ENCODE data around the gene ZFYVE28.

Gene ZFYVE28

DNA sequence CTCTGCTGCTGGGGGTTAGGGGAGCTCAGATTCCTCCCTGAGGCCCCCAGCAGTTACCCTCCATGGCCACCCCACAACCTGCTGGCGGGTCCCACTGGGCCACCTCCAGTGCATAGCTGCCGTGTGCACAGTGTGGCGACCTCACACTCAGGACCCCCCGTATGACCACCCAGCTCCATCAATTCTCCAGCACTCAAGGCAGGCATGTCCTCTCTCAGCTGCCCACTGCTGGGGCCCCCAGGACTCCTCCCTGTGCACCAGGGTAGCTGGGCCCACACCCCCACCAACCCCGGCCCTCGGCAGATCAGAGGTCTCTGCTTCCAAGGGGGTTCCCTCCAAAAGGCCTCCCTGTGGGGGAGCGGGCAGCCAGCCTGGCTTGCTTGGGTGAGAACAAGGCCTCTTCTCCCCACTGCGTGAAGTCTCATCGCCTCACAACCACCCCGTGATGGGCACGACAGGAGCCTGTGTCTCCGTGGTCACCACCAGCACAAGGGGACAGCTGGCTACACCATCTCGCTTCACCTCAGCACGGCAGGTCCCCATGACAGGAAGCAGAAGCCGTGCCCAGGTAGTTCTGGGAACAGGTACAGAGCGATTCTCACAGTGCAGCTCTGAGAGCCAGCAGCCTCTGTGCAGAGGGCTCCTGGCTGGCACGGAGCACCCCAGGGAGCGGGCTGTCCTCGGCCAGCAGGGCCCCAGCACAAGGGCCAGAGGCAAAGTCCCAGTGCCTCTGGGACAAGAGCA lies 171.9 kb downstream of the ZFYVE28 start:
- Histone ChIP-seq H3K9me3 (no peaks in the 10 kb centered on the region), H3K27me3 (no peaks in the 10 kb centered on the region), H3K4me3 (no peak overlapping the region), H3K36me3 (peaks cover 28 to 52% (median 49%) of the 10 kb centered on the region in 3 donors), H3K4me1 (peaks cover 0 to 42% (median 12%) of the 10 kb centered on the region in 4 donors), H3K27ac (peak overlapping the region in 1 of 2 donors; percentile 82)
- TF ChIP-seq, protein P1, sequence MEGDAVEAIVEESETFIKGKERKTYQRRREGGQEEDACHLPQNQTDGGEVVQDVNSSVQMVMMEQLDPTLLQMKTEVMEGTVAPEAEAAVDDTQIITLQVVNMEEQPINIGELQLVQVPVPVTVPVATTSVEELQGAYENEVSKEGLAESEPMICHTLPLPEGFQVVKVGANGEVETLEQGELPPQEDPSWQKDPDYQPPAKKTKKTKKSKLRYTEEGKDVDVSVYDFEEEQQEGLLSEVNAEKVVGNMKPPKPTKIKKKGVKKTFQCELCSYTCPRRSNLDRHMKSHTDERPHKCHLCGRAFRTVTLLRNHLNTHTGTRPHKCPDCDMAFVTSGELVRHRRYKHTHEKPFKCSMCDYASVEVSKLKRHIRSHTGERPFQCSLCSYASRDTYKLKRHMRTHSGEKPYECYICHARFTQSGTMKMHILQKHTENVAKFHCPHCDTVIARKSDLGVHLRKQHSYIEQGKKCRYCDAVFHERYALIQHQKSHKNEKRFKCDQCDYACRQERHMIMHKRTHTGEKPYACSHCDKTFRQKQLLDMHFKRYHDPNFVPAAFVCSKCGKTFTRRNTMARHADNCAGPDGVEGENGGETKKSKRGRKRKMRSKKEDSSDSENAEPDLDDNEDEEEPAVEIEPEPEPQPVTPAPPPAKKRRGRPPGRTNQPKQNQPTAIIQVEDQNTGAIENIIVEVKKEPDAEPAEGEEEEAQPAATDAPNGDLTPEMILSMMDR (IDR thresholded peaks at IDR 0.05) = no peak
- intact Hi-C loops (cut with DNase I; ENCODE audit: low total_unique reads) = no loop called here
- DNase-seq = peak in 1 of 2 donors; percentile 18

DNA sequence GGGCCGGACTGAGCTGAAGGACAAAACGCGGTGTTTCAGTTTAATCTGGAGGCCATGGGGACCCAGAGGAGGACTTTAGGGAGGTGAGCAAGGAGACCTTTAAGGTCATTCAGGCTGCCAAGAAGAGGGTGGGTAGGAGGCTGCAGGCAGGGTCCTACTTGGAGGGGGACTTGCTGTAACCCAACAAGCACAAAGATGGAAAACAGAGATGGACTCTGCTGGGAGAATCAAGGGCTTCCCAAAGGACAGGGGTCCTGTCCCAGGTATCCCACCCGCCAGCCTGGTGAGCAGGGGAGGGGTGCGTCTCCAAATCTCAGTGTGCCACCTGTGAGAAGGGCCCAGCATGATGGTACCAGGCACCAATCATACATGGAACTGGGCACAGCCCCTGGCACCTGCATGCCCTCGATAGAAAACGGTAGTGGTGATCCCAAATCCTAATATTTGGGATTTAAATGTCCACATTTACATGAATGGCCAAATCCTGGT lies 172.6 kb downstream of the ZFYVE28 start:
- H3K4me1 ChIP-seq = peaks cover 0 to 47% (median 16%) of the 10 kb centered on the region in 4 donors
- peaks cover 21 to 45% (median 42%) of the 10 kb centered on the region in 3 donors for H3K36me3 ChIP-seq
- no peaks in the 10 kb centered on the region for H3K27me3 ChIP-seq
- no peaks in the 10 kb centered on the region for H3K9me3 ChIP-seq
- intact Hi-C loops (cut with DNase I; ENCODE audit: low total_unique reads) = no loop called here
- no peak overlapping the region for H3K4me3 ChIP-seq
- peak overlapping the region; percentile 56 to 82 for H3K27ac ChIP-seq
- DNase-seq = no peak
- TF ChIP-seq, protein P1 (IDR thresholded peaks at IDR 0.05) = no peak

DNA sequence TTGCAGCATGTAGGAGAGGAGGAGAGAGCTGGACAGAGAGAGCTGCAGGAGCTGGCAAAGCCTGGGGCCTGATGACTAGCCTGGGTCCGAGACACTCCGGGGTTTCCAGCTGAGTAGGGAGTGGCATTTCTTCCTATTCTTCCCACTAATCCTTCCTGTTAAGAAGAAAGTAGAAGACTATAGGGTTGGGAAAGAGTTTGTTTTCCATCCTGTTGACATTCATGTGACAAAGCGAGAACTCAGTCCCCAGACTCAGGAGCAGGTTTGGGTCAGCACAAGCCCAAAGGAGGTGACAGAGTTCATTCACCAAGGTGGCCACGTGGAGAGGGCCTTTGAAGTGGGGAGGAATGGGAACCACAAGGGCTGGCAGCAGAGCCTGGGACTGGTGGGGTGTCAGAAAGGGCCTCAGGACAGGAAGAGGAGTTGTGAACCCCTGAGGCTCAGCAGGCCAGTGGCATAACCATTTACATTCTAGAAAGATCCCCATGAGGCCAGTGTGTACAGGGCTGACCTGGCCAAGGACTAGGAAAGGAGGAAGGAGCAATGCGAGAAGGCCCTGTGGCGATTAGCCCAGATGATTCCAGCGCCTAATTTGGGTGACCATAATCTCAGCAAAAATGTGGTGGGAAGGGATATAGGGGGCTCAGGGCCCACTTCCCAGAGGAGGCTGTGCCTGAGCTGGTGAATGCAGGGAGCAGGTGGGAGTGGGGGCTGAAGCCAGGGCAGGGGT lies 173.2 kb downstream of the ZFYVE28 start:
- intact Hi-C loops (cut with DNase I; ENCODE audit: low total_unique reads) = no loop called here
- DNase-seq = no peak
- Histone ChIP-seq H3K9me3 (no peaks in the 10 kb centered on the region), H3K4me3 (no peak overlapping the region), H3K36me3 (peaks cover 15 to 39% (median 36%) of the 10 kb centered on the region in 3 donors), H3K4me1 (peaks cover 0 to 53% (median 20%) of the 10 kb centered on the region in 4 donors), H3K27me3 (no peaks in the 10 kb centered on the region), H3K27ac (peak overlapping the region; percentile 56 to 82)
- TF ChIP-seq, protein P1 (IDR thresholded peaks at IDR 0.05) = no peak

DNA sequence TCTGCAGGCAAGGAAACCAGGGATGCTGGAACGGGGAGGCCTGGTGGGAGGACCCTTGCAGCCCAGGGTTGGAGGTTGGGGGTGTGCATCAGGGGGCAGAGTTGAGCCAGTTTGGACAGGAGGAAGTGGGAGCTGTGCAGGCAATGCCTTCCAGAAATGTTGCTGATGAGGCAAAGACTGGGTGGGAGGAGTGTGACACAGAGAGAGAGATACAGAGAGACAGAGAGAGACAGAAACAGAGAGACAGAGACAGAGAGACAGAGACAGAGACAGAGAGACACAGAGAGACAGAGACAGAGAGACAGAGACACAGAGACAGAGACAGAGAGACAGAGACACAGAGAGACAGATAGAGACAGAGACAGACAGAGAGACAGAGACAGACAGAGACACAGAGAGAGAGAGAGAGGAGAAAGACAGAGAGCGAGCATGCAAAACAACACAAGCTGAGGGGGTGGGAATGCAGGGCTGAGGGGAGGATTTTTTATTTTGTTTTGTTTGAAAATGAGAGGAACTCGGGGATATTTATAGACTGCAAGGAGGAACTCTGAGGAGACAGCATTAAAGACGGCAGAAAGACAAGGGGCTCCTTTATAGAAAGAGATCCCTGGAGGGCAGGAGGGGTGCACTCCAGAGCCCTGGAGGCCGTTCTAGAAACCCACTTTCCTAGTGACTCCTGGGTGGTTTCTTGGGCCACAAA lies 174.6 kb downstream of the ZFYVE28 start:
- no peaks in the 10 kb centered on the region for H3K27me3 ChIP-seq
- intact Hi-C loops (cut with DNase I; ENCODE audit: low total_unique reads) = loop anchor here (5.0 kb wide), 3 partner anchors 173 to 562 kb away; partner anchors contain the start of genes CFAP99, FAM53A and ZFYVE28
- H3K36me3 ChIP-seq = peaks cover 1 to 25% (median 23%) of the 10 kb centered on the region in 3 donors
- peak; percentile 72 to 84 for DNase-seq
- H3K4me3 ChIP-seq = no peak overlapping the region
- TF ChIP-seq, protein P1 (IDR thresholded peaks at IDR 0.05) = peak in 1 of 2 experiments; percentile 29
- peaks cover 0 to 67% (median 32%) of the 10 kb centered on the region in 4 donors for H3K4me1 ChIP-seq
- peak overlapping the region; percentile 56 to 82 for H3K27ac ChIP-seq
- H3K9me3 ChIP-seq = no peaks in the 10 kb centered on the region

Measured in tibial artery (tissue), 4 donors.